H9 (cell line): Measurements from ENCODE around the gene TFEB. TPM values are rescaled to one million over a fixed set of nuclear protein-coding genes. Genes with fewer than 3 reads are reported as not detected.

Experiments used
- DNase-seq: peaks from one replicate; pipeline ENCODE4 v3.0.0-alpha.2; 2017
- H2AFZ ChIP-seq: one replicate; pipeline ENCODE4 v1.6.1; 2013; ENCODE audit warnings: mild to moderate bottlenecking, low read length, control low read depth, moderate library complexity
- H2AK5ac ChIP-seq: 2 replicates; pipeline ENCODE4 v1.6.1; 2013; ENCODE audit warnings: low read length, control low read depth, mixed read lengths; ENCODE audit not compliant: insufficient read length
- H2BK120ac ChIP-seq: one replicate; pipeline ENCODE4 v1.6.1; 2013; ENCODE audit warnings: low read depth, mild to moderate bottlenecking, low read length, control low read depth, inconsistent platforms; ENCODE audit not compliant: poor library complexity, severe bottlenecking
- H2BK12ac ChIP-seq: 2 replicates; pipeline ENCODE4 v1.6.1; 2013; ENCODE audit warnings: low read length, control low read depth, mixed read lengths, low read depth; ENCODE audit not compliant: insufficient read length
- H2BK15ac ChIP-seq: 2 replicates; pipeline ENCODE4 v1.6.1; 2013; ENCODE audit warnings: low read depth, low read length, control low read depth
- H2BK20ac ChIP-seq: one replicate; pipeline ENCODE4 v1.6.1; 2013; ENCODE audit warnings: low read depth, mild to moderate bottlenecking, low read length, control low read depth, inconsistent platforms; ENCODE audit not compliant: poor library complexity, severe bottlenecking
- H2BK5ac ChIP-seq: 2 replicates; pipeline ENCODE4 v1.6.1; 2013; ENCODE audit warnings: low read length, control low read depth, mixed read lengths; ENCODE audit not compliant: insufficient read length
- H3K14ac ChIP-seq: 2 replicates; pipeline ENCODE4 v1.6.1; 2013; ENCODE audit warnings: low read length, control low read depth; ENCODE audit not compliant: insufficient read depth
- H3K18ac ChIP-seq: 2 replicates; pipeline ENCODE4 v1.6.1; 2013; ENCODE audit warnings: low read depth, mild to moderate bottlenecking, mixed read lengths, low read length, control low read depth; ENCODE audit not compliant: insufficient read length
- H3K23ac ChIP-seq: 2 replicates; pipeline ENCODE4 v1.6.1; 2013; ENCODE audit warnings: low read length, control low read depth, mixed read lengths, low read depth; ENCODE audit not compliant: insufficient read length
- H3K23me2 ChIP-seq: 2 replicates; pipeline ENCODE4 v1.6.1; 2013; ENCODE audit warnings: low read depth, mild to moderate bottlenecking, mixed read lengths, low read length, control low read depth; ENCODE audit not compliant: insufficient read length, poor library complexity, severe bottlenecking
- H3K27ac ChIP-seq: 2 replicates; pipeline ENCODE4 v1.5.1; 2013; ENCODE audit warnings: low read length, control low read depth, mixed read lengths, low read depth; ENCODE audit not compliant: insufficient read length
- H3K27me3 ChIP-seq: 2 replicates; pipeline ENCODE4 v1.6.1; 2013; ENCODE audit warnings: low read length, control low read depth, inconsistent platforms; ENCODE audit not compliant: insufficient read depth
- H3K4ac ChIP-seq: 2 replicates; pipeline ENCODE4 v1.6.1; 2013; ENCODE audit warnings: low read depth, mild to moderate bottlenecking, control low read depth, inconsistent platforms, low read length, moderate library complexity
- H3K4me1 ChIP-seq: 2 replicates; pipeline ENCODE4 v1.6.1; 2013; ENCODE audit warnings: low read length, control low read depth, inconsistent platforms; ENCODE audit not compliant: insufficient read depth
- H3K4me2 ChIP-seq: 2 replicates; pipeline ENCODE4 v1.6.1; 2013; ENCODE audit warnings: low read length, control low read depth, mixed read lengths; ENCODE audit not compliant: insufficient read length, insufficient read depth
- H3K56ac ChIP-seq: 2 replicates; pipeline ENCODE4 v1.6.1; 2013; ENCODE audit warnings: low read depth, mild to moderate bottlenecking, mixed read lengths, low read length, control low read depth; ENCODE audit not compliant: insufficient read length
- H3K79me1 ChIP-seq: 2 replicates; pipeline ENCODE4 v1.6.1; 2013; ENCODE audit warnings: low read depth, mild to moderate bottlenecking, moderate library complexity, low read length, control low read depth, inconsistent platforms; ENCODE audit not compliant: insufficient read depth, poor library complexity, severe bottlenecking
- H3K79me2 ChIP-seq: 2 replicates; pipeline ENCODE4 v1.6.1; 2013; ENCODE audit warnings: low read length, control low read depth, inconsistent platforms; ENCODE audit not compliant: insufficient read depth
- H3K9ac ChIP-seq: 2 replicates; pipeline ENCODE4 v1.6.1; 2013; ENCODE audit warnings: low read length, control low read depth, mixed read lengths; ENCODE audit not compliant: insufficient read length; ENCODE audit errors: extremely low read depth
- H3K9me3 ChIP-seq: one replicate; pipeline ENCODE4 v1.6.1; 2013; ENCODE audit warnings: low read depth, low read length, inconsistent platforms; ENCODE audit not compliant: control insufficient read depth
- H3T11ph ChIP-seq: one replicate; pipeline ENCODE4 v1.6.1; 2013; ENCODE audit warnings: mild to moderate bottlenecking, low read length, control low read depth, inconsistent platforms
- H4K20me1 ChIP-seq: one replicate; pipeline ENCODE4 v1.6.1; 2013; ENCODE audit not compliant: control insufficient read depth, insufficient read length, insufficient read depth
- H4K5ac ChIP-seq: 2 replicates; pipeline ENCODE4 v1.6.1; 2013; ENCODE audit warnings: low read depth, mild to moderate bottlenecking, mixed read lengths, low read length, control low read depth; ENCODE audit not compliant: insufficient read length
- H4K8ac ChIP-seq: replicated peaks from 2 replicates; pipeline ENCODE4 v1.6.1; 2013; ENCODE audit warnings: low read length, control low read depth, mixed read lengths, low read depth; ENCODE audit not compliant: insufficient read length
- H4K91ac ChIP-seq: 2 replicates; pipeline ENCODE4 v1.6.1; 2013; ENCODE audit warnings: low read depth, mild to moderate bottlenecking, moderate library complexity, mixed read lengths, low read length, control low read depth; ENCODE audit not compliant: insufficient read length
- H3K27ac Mint-ChIP-seq, 3 experiments: 2 replicates in 2 of 3; 3 replicates in 1 of 3; pipeline ENCODE4 v1.8.0; 2020 to 2021; ENCODE audit warnings: mixed read lengths in 3 of 3, mild to moderate bottlenecking in 1 of 3, moderate library complexity in 1 of 3
- H3K27me3 Mint-ChIP-seq: 2 replicates; pipeline ENCODE4 v1.8.0; 2021; ENCODE audit warnings: low read depth, mild to moderate bottlenecking, moderate library complexity, mixed read lengths
- H3K36me3 Mint-ChIP-seq, 3 experiments: 2 replicates in 2 of 3; 3 replicates in 1 of 3; pipeline ENCODE4 v1.8.0; 2020 to 2021; ENCODE audit warnings: low read depth in 3 of 3, mixed read lengths in 3 of 3; ENCODE audit not compliant: insufficient read depth in 1 of 3
- H3K4me1 Mint-ChIP-seq, 2 experiments: 2 replicates each; pipeline ENCODE4 v1.8.0; 2020; ENCODE audit warnings: mixed read lengths in 2 of 2
- H3K4me3 Mint-ChIP-seq, 2 experiments: 2 replicates in 1 of 2; 3 replicates in 1 of 2; pipeline ENCODE4 v1.8.0; 2020 to 2021; ENCODE audit warnings: mild to moderate bottlenecking in 2 of 2, mixed read lengths in 2 of 2, moderate library complexity in 1 of 2
- H3K9me3 Mint-ChIP-seq, 2 experiments: 2 replicates in 1 of 2; 3 replicates in 1 of 2; pipeline ENCODE4 v1.8.0; 2020; ENCODE audit warnings: mild to moderate bottlenecking in 2 of 2, mixed read lengths in 2 of 2, moderate library complexity in 1 of 2
- CTCF ChIP-seq: fragments of 200-600 bp; sonication (generic); conservative IDR thresholded peaks from 3 replicates; pipeline ENCODE4 v1.8.0; 2021; ENCODE audit warnings: antibody characterized with exemption, mild to moderate bottlenecking
- WGBS: extraction: QIAGEN DNeasy Blood & Tissue Kit; methylation state at CpG from one replicate; pipeline ENCODE4 v1.1.7; 2013; ENCODE audit warnings: missing lambda C conversion rate, low lambda C conversion rate, mixed read lengths; ENCODE audit not compliant: insufficient read length; ENCODE audit errors: extremely low coverage; 5-methylcytosine and 5-hydroxymethylcytosine counted together
- total RNA-seq: library from RNA; stranded (reverse); gene quantifications from 2 replicates; pipeline ENCODE4 v1.2.1, GENCODE V29; 2021

The TFEB gene
- total RNA-seq, 1 experiment from 2014 or later: 1.2 TPM

DNA sequence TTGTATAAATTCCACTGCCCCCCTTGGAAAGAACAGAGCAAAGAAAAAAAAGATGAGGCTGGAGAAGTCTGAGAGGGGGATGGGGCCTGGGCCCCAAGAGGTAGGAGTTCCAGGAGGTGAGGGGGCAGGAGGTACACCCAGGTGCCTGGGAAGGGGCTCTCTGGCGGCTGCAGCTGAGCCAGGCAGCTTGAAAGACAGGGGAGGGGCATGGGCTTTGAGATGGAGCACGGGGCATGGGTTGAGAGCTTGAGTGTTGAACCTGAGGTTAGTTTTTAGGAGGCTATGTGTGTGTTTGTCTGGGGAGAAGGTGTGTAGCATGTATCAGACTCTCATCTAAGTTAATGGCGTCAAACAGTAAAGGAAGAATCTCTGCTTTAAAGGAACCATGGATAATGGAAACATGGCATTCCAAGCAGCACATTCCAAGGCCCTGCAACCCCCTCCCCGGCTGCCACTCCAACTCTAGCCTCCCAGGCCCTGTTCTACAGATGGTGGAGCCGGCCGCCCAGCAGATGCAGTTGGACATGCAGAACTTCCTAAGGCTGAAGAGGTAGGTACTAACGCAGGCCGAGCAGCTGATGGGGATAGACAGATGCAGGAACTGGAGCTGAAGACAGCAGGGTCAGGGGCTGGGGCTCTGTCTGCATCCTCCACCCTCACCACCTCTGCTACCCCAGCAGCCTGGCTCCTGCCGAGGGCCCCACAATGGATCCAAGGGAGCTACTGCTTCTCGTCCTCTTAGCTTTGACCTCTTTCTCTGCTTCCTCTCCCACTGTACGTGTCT lies 55.0 kb downstream of the TFEB start:
- no peaks in the 10 kb centered on the region for H3K27me3 ChIP-seq
- H3K4me2 ChIP-seq: no peak overlapping the region
- TF ChIP-seq CTCF: no peak
- no peak overlapping the region for H3K27ac ChIP-seq
- H3K9me3 ChIP-seq: no peaks in the 10 kb centered on the region
- H2BK5ac ChIP-seq: no peak overlapping the region
- no peak for DNase-seq
- Mint-ChIP-seq H3K4me1 (peaks cover 20 to 44% of the 10 kb centered on the region in 2 experiments), H3K9me3 (no peaks in the 10 kb centered on the region), H3K36me3 (no peaks in the 10 kb centered on the region), H3K27me3 (peaks cover 16% of the 10 kb centered on the region), H3K4me3 (0 out of 5 replicates have a peak overlapping the region, but pooled peaks of 1 of the 2 experiments have one; percentile 15), H3K27ac (no peak overlapping the region; a peak in 3 of 7 replicates)
- H3K4me1 ChIP-seq: no peaks in the 10 kb centered on the region
- H3K23me2 ChIP-seq: no peaks in the 10 kb centered on the region
- H3K4ac ChIP-seq: no peak overlapping the region
- no peaks in the 10 kb centered on the region for H3K79me1 ChIP-seq
- no peak overlapping the region for H2BK120ac ChIP-seq
- no peak overlapping the region for H2BK20ac ChIP-seq
- H2AK5ac ChIP-seq: no peak overlapping the region
- H3T11ph ChIP-seq: no peak overlapping the region
- H2BK15ac ChIP-seq: no peak overlapping the region
- no peak overlapping the region for H3K9ac ChIP-seq
- H3K14ac ChIP-seq: no peak overlapping the region
- H3K23ac ChIP-seq: no peak overlapping the region
- H4K5ac ChIP-seq: no peak overlapping the region
- H3K18ac ChIP-seq: no peak overlapping the region
- H3K56ac ChIP-seq: no peak overlapping the region
- H2AFZ ChIP-seq: no peak overlapping the region
- no peaks in the 10 kb centered on the region for H3K79me2 ChIP-seq
- H4K8ac ChIP-seq: no peak overlapping the region
- no peaks in the 10 kb centered on the region for H4K20me1 ChIP-seq
- H4K91ac ChIP-seq: no peak overlapping the region
- no CpG with 5 or more reads among the region's 11 CpGs for WGBS
- no peak overlapping the region for H2BK12ac ChIP-seq
